K562 (cell line): ENCODE data around the gene PRKAG2. TPM values are rescaled to one million over a fixed set of nuclear protein-coding genes. Genes with fewer than 3 reads are reported as not detected.

Experiments
- ATAC-seq: fragments of 200-7000 bp; cut with Tn5 transposase; 3 replicates; pipeline ENCODE4 v1.9.1; 2020; ENCODE audit warnings: moderate library complexity
- BruUV-seq: library from RNA; stranded (reverse); fragments of 400-500 nt; replicated peaks from 2 replicates; lab custom pipeline; 2021; lab: Mats Ljungman, UMichigan
- CTCF ChIA-PET: fragments of 300-600 bp; formaldehyde crosslinking; extraction: SDS; loops from one replicate; lab custom pipeline; 2021; ENCODE audit warnings: low intra/inter-chr PET ratio; lab: Yijun Ruan, JAX
- POLR2A ChIA-PET: fragments of 300-600, 350-650 bp; sonication (Branson Sonifier 250); formaldehyde crosslinking; extraction: SDS; loops from one replicate; lab custom pipeline; 2021; ENCODE audit warnings: antibody characterized with exemption, inconsistent platforms; lab: Yijun Ruan, JAX
- DNase-seq, 4 experiments: peaks; one replicate each; pipeline versions ENCODE4 v3.0.0 to v3.0.0-alpha.2; 2011 to 2018; ENCODE audit warnings: low spot score in 3 of 4, mixed read lengths in 3 of 4; ENCODE audit errors: extremely low read depth in 1 of 4
- FAIRE-seq: peaks from 2 replicates; lab custom pipeline; 2011; peaks lifted over from hg19 to GRCh38; lab: Jason Lieb, UNC
- H2AFZ ChIP-seq: 2 replicates; pipeline ENCODE4 v1.6.0; 2011; ENCODE audit warnings: low read depth, low read length, control low read depth, inconsistent platforms
- H3K27ac ChIP-seq: fragments of 200-600 bp; 3 replicates; pipeline ENCODE4 v1.8.0; 2011; ENCODE audit warnings: low read depth, mild to moderate bottlenecking, control low read depth, inconsistent platforms, low read length, moderate library complexity, mixed read lengths; ENCODE audit errors: extremely low read depth
- H3K27me3 ChIP-seq, 2 experiments: fragments of 300-600 bp in 1 of 2; 2 replicates in 1 of 2; 3 replicates in 1 of 2; pipeline versions ENCODE4 v1.6.0 to v1.8.0; 2011; ENCODE audit warnings: inconsistent platforms in 2 of 2, low read length in 2 of 2, mild to moderate bottlenecking in 1 of 2, mixed read lengths in 1 of 2, moderate library complexity in 1 of 2; ENCODE audit not compliant: control insufficient read depth in 2 of 2, insufficient read depth in 2 of 2
- H3K36me3 ChIP-seq: fragments of 300-600 bp; 3 replicates; pipeline ENCODE4 v1.8.0; 2011; ENCODE audit warnings: mild to moderate bottlenecking, low read length, inconsistent platforms; ENCODE audit not compliant: control insufficient read depth, insufficient read depth
- H3K4me1 ChIP-seq, 2 experiments: fragments of 200-600 bp in 1 of 2; replicated peaks in 1 of 2; 2 replicates in 1 of 2; 3 replicates in 1 of 2; pipeline versions ENCODE4 v1.5.1 to v1.8.0; 2011; ENCODE audit warnings: inconsistent platforms in 2 of 2, low read length in 2 of 2, mild to moderate bottlenecking in 1 of 2, mixed read lengths in 1 of 2, moderate library complexity in 1 of 2; ENCODE audit not compliant: control insufficient read depth in 2 of 2, insufficient read depth in 2 of 2
- H3K4me2 ChIP-seq: 2 replicates; pipeline ENCODE4 v1.6.1; 2011; ENCODE audit warnings: low read length, control low read depth, inconsistent platforms, mixed read lengths; ENCODE audit not compliant: insufficient read depth
- H3K4me3 ChIP-seq: fragments of 200-600 bp; sonication (generic), shearing (Covaris generic); 2 replicates; pipeline ENCODE4 v1.5.1; 2016; ENCODE audit warnings: control low read depth, inconsistent platforms
- H3K79me2 ChIP-seq: fragments of 200-600 bp; 3 replicates; pipeline ENCODE4 v1.8.0; 2011; ENCODE audit warnings: low read length, inconsistent platforms; ENCODE audit not compliant: control insufficient read depth, insufficient read depth
- H3K9ac ChIP-seq, 2 experiments: 2 replicates each; pipeline versions ENCODE4 v1.6.0 to v1.6.1; 2011; ENCODE audit warnings: low read depth in 2 of 2, low read length in 2 of 2, control low read depth in 1 of 2, inconsistent platforms in 1 of 2, mild to moderate bottlenecking in 1 of 2, mixed read lengths in 1 of 2; ENCODE audit not compliant: insufficient read depth in 1 of 2
- H3K9me1 ChIP-seq: one replicate; pipeline ENCODE4 v1.6.0; 2011; ENCODE audit warnings: inconsistent platforms, mild to moderate bottlenecking, low read length, moderate library complexity; ENCODE audit not compliant: control insufficient read depth, insufficient read depth
- H3K9me3 ChIP-seq: replicated peaks from 2 replicates; pipeline ENCODE4 v1.5.1; 2011; ENCODE audit warnings: low read depth, low read length, inconsistent platforms; ENCODE audit not compliant: control insufficient read depth, insufficient read depth
- H4K20me1 ChIP-seq: replicated peaks from 2 replicates; pipeline ENCODE4 v1.6.1; 2011; ENCODE audit warnings: low read length, inconsistent platforms, mixed read lengths; ENCODE audit not compliant: control insufficient read depth, insufficient read depth
- ASH1L ChIP-seq: fragments of 450-650 bp; IDR thresholded peaks from 2 replicates; pipeline ENCODE4 v1.6.1; 2018; ENCODE audit warnings: borderline replicate concordance, mild to moderate bottlenecking, low read depth; ENCODE audit not compliant: partially characterized antibody
- CBX8 ChIP-seq: fragments of 200-600 bp; sonication (generic); IDR thresholded peaks from 2 replicates; pipeline ENCODE4 v1.6.1; 2012; ENCODE audit warnings: borderline replicate concordance, mixed run types, low read depth, mild to moderate bottlenecking, moderate library complexity, mixed read lengths, low read length, control low read depth, inconsistent platforms; ENCODE audit not compliant: poor library complexity, severe bottlenecking; ENCODE audit errors: extremely low read depth
- DACH1 ChIP-seq: fragments of 450-650 bp; IDR thresholded peaks from 2 replicates; pipeline ENCODE4 v1.6.1; 2018; ENCODE audit not compliant: partially characterized antibody
- NCOA4 ChIP-seq: fragments of 450-650 bp; IDR thresholded peaks from 2 replicates; pipeline ENCODE4 v1.6.1; 2018; ENCODE audit warnings: mild to moderate bottlenecking; ENCODE audit not compliant: partially characterized antibody
- NFE2L1 ChIP-seq: fragments of 450-650 bp; IDR thresholded peaks from 2 replicates; pipeline ENCODE4 v1.6.1; 2016; ENCODE audit warnings: missing genetic modification characterization, low read depth, mild to moderate bottlenecking, missing compliant biosample characterization, moderate library complexity, borderline replicate concordance
- SMAD2 ChIP-seq: fragments of 150-350 bp; IDR thresholded peaks from 2 replicates; pipeline ENCODE4 v1.6.1; 2014; ENCODE audit warnings: low read depth, mild to moderate bottlenecking, low read length
- SRSF7 ChIP-seq: fragments of 200-400 bp; formaldehyde crosslinking; optimal IDR thresholded peaks from 2 replicates; pipeline ENCODE3; 2017; ENCODE audit warnings: mild to moderate bottlenecking, low read depth, low read length
- ZBTB8A ChIP-seq: fragments of 450-650 bp; IDR thresholded peaks from 2 replicates; pipeline ENCODE4 v1.6.1; 2018; ENCODE audit warnings: mild to moderate bottlenecking, moderate library complexity; ENCODE audit not compliant: partially characterized antibody
- ZNF699 ChIP-seq: fragments of 250-450 bp; sonication (Bioruptor Pico); IDR thresholded peaks from 2 replicates; pipeline ENCODE4 v1.8.0; 2021; ENCODE audit warnings: mild to moderate bottlenecking, moderate library complexity; ENCODE audit not compliant: insufficient replicate concordance
- WGBS: fragments of 100-300 bp; shearing (Covaris generic); methylation state at CpG from one replicate; pipeline ENCODE4 v1.1.6; 2016; ENCODE audit warnings: low coverage, mixed read lengths; ENCODE audit not compliant: insufficient coverage; ENCODE audit errors: missing lambda C conversion rate; 5-methylcytosine and 5-hydroxymethylcytosine counted together
- in situ Hi-C: fragments of 300-500 bp; cut with MboI; formaldehyde crosslinking; loops from 4 replicates; pipeline ENCODE4 v1.15.0; 2018; ENCODE audit warnings: inconsistent platforms, mixed read lengths
- intact Hi-C: fragments of 100-400 bp; cut with micrococcal nuclease; formaldehyde crosslinking; loops from 2 replicates; pipeline ENCODE4 v1.14.2; 2022
- polyA plus RNA-seq, 8 experiments: library from polyadenylated mRNA; depleted of rRNA in 4 of 8; stranded (reverse) in 5 of 8; unstranded in 3 of 8; fragments of >200 nt; fragmentation: Nextera tagmentation in 2 of 8; fragmentation: Illumina TruSeq in 1 of 8; extraction: Ambion mirVana in 2 of 8; extraction: Trizol in 1 of 8; gene quantifications; 2 replicates each; pipeline versions ENCODE4 v1.2.1 to v1.2.3, GENCODE V29; 2011 to 2014; ENCODE audit warnings: inconsistent platforms in 1 of 8, missing spikeins in 1 of 8
- total RNA-seq, 7 experiments: library from RNA; depleted of rRNA in 6 of 7; stranded (reverse); fragments of >200 nt in 6 of 7; fragmentation: Illumina TruSeq in 2 of 7; extraction: Trizol in 2 of 7; gene quantifications; 2 replicates each; pipeline versions ENCODE4 v1.2.1 to v1.2.3, GENCODE V29; 2011 to 2021; ENCODE audit warnings: low replicate concordance in 1 of 7
- TF ChIP-seq, protein P1 (sequence below), 2 experiments: fragments of 450-650 bp; IDR thresholded peaks; 2 replicates each; pipeline ENCODE4 v1.6.1; 2016; ENCODE audit warnings: mild to moderate bottlenecking in 2 of 2, borderline replicate concordance in 1 of 2, low read depth in 1 of 2, moderate library complexity in 1 of 2
- TF ChIP-seq, protein P2 (sequence below): IDR thresholded peaks from 2 replicates; pipeline ENCODE4 v1.6.1; 2014; ENCODE audit warnings: antibody characterized with exemption

PRKAG2 gene
- total and polyA plus RNA-seq, 9 of the 15 experiments (the other 6 are each of a cell fraction or from before 2014, with no cell fraction given): 0.99 to 5.6 (median 3.3) TPM

DNA sequence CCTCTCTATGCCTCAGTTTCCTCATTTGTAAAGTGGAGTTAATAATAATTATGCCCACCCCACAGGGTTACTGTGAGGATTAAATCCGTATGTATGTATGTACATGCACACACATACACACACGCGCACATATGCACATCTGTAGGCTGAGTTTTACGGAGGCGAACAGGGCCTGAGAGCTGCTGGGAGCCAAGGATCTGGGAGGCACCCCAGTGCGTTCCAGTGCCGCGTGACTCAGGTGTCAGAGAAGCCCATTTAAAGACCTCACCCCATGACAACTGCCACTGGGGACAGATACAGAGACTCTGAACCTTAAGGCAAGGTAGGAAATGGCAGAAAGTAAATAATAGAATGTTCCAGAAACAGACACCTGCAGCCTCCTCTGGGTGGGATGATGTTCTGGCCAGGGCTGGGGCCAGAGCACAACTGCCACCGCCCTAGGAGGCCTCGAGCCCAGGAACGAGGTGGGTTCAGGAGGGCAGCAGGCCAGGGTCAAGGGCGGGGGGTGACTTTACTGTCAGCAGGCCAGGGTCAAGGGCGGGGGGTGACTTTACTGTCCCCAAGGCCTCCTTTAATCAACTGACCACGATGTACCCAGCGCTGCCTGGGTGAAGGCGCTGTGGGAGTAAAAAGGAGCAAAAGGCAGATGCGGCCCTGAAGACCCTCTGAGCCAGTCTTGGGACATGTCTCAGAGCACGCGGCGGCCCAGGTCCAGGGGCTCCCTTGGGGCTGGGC, 54.9 kb downstream of the PRKAG2 start:
- Histone ChIP-seq H3K27me3 (peaks cover 62 to 83% of the 10 kb centered on the region in 2 experiments), H3K9ac (no peak overlapping the region), H3K27ac (no peak overlapping the region), H3K79me2 (no peaks in the 10 kb centered on the region), H3K9me1 (peaks cover 5% of the 10 kb centered on the region), H3K4me1 (no peaks in the 10 kb centered on the region; a peak in 2 of 5 replicates), H3K4me2 (no peak overlapping the region), H4K20me1 (no peaks in the 10 kb centered on the region; the same call in 1 of the 2 replicates), H3K9me3 (no peaks in the 10 kb centered on the region), H2AFZ (no peak overlapping the region), H3K36me3 (no peaks in the 10 kb centered on the region), H3K4me3 (no peak overlapping the region)
- no TSS peak for BruUV-seq
- no peak for ATAC-seq
- ChIA-PET POLR2A (interaction anchor here (0.6 kb wide), 1 partner anchor 8 kb away, joined by 3 read pairs; no protein-coding TSS in a partner anchor), CTCF (no interaction called here)
- DNase-seq: no peak
- intact Hi-C loops: no loop called here
- no peak for FAIRE-seq
- in situ Hi-C loops: no loop called here
- 4% methylated on average over 20 of the region's 20 CpGs for WGBS
- TF ChIP-seq, protein P1, sequence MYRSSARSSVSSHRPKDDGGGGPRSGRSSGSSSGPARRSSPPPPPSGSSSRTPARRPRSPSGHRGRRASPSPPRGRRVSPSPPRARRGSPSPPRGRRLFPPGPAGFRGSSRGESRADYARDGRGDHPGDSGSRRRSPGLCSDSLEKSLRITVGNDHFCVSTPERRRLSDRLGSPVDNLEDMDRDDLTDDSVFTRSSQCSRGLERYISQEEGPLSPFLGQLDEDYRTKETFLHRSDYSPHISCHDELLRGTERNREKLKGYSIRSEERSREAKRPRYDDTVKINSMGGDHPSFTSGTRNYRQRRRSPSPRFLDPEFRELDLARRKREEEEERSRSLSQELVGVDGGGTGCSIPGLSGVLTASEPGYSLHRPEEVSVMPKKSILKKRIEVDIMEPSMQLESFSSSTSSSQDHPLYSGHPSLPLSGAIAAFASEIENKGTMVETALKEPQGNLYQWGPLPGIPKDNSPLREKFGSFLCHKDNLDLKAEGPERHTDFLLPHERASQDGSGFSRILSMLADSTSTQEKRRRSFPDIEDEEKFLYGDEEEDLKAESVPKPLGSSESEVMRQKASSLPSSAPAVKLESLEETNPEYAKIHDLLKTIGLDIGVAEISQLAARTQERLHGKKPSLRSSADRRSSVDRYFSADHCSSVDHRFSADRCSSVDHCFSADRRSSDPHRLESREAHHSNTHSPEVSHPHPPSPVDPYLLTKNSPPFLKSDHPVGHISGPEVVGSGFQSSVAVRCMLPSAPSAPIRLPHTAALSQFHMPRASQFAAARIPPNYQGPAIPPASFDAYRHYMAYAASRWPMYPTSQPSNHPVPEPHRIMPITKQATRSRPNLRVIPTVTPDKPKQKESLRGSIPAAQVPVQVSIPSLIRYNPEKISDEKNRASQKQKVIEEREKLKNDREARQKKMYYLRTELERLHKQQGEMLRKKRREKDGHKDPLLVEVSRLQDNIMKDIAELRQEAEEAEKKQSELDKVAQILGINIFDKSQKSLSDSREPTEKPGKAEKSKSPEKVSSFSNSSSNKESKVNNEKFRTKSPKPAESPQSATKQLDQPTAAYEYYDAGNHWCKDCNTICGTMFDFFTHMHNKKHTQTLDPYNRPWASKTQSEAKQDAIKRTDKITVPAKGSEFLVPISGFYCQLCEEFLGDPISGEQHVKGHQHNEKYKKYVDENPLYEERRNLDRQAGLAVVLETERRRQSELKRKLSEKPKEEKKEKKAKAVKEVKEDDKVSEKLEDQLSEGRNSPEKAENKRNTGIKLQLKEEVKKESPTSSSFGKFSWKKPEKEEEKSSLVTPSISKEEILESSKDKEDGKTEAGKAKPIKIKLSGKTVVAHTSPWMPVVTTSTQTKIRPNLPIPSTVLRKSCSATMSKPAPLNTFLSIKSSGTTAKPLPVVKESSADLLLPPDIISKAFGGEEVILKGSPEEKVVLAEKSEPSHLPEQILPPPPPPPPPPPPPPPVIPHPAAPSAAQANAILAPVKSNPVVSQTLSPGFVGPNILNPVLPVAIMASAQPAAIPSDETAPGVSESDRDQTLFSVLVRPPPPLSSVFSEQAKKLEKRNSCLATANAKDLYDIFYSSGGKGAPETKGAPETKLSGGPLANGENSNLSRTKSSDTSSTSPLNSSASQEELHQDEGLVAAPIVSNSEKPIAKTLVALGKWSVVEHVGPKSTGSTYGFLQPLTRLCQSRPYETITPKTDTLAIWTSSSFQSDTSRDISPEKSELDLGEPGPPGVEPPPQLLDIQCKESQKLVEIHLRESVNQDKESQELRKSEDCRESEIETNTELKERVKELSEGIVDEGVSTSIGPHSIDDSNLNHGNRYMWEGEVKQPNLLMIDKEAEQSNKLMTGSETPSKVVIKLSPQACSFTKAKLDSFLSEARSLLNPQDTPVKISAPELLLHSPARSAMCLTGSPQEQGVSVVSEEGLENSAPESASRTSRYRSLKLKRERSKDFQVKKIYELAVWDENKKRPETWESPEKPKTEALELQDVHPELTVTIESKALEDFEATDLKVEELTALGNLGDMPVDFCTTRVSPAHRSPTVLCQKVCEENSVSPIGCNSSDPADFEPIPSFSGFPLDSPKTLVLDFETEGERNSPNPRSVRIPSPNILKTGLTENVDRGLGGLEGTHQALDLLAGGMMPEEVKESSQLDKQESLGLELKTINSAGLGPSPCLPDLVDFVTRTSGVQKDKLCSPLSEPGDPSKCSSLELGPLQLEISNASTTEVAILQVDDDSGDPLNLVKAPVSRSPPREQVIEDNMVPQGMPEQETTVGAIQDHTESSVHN (IDR thresholded peaks at IDR 0.05; ENCODE audit: borderline replicate concordance in 1 of 2, low read depth in 1 of 2): no peak
- TF ChIP-seq SRSF7 (no peak), NCOA4 (no peak), CBX8 (no peak), ZBTB8A (no peak), NFE2L1 (no peak), DACH1 (no peak), SMAD2 (no peak), ASH1L (no peak), ZNF699 (CRISPR knock-in tag) (no peak)
- TF ChIP-seq, protein P2, sequence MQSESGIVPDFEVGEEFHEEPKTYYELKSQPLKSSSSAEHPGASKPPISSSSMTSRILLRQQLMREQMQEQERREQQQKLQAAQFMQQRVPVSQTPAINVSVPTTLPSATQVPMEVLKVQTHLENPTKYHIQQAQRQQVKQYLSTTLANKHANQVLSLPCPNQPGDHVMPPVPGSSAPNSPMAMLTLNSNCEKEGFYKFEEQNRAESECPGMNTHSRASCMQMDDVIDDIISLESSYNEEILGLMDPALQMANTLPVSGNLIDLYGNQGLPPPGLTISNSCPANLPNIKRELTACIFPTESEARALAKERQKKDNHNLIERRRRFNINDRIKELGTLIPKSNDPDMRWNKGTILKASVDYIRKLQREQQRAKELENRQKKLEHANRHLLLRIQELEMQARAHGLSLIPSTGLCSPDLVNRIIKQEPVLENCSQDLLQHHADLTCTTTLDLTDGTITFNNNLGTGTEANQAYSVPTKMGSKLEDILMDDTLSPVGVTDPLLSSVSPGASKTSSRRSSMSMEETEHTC: no peak
